Mesothelial cell of epicardium (in vitro differentiated cells): ENCODE measurements around the gene AMIGO1. TPM values are rescaled to one million over a fixed set of nuclear protein-coding genes. Genes with fewer than 3 reads are reported as not detected.
A peak's percentile ranks its signal among the peaks of the same experiment; 100 is the strongest.

Experiments used
- DNase-seq, 2 experiments: peaks; one replicate each; pipeline ENCODE4 v3.0.0; 2021; ENCODE audit warnings: low spot score in 2 of 2; ENCODE audit not compliant: unreplicated experiment in 2 of 2
- H3K27ac Mint-ChIP-seq: 2 replicates; pipeline ENCODE4 v1.8.0; 2021; ENCODE audit warnings: mixed read lengths
- H3K27me3 Mint-ChIP-seq: 2 replicates; pipeline ENCODE4 v1.8.0; 2021; ENCODE audit warnings: low read depth, mixed read lengths
- H3K36me3 Mint-ChIP-seq: 2 replicates; pipeline ENCODE4 v1.8.0; 2021; ENCODE audit warnings: mixed read lengths
- H3K4me1 Mint-ChIP-seq: 2 replicates; pipeline ENCODE4 v1.8.0; 2021; ENCODE audit warnings: mixed read lengths
- H3K4me3 Mint-ChIP-seq: 2 replicates; pipeline ENCODE4 v1.8.0; 2021; ENCODE audit warnings: mild to moderate bottlenecking, moderate library complexity, mixed read lengths
- H3K9me3 Mint-ChIP-seq: 2 replicates; pipeline ENCODE4 v1.8.0; 2021; ENCODE audit warnings: mixed read lengths
- CTCF ChIP-seq: fragments of 200-600 bp; sonication (generic); IDR thresholded peaks from one replicate; pipeline ENCODE4 v1.5.0; 2021; ENCODE audit warnings: antibody characterized with exemption; ENCODE audit not compliant: unreplicated experiment
- total RNA-seq: library from RNA; stranded (reverse); gene quantifications from 3 replicates; pipeline ENCODE4 v1.2.1, GENCODE V29; 2021

Gene AMIGO1
- total RNA-seq, 1 donor from 2014 or later, result 5.4 TPM

GRCh38 chr1:109493227-109493626, 16.3 kb downstream of the AMIGO1 start:
- peak overlapping the region; percentile 90 for H3K4me3 Mint-ChIP-seq
- no peaks in the 10 kb centered on the region for H3K9me3 Mint-ChIP-seq

DNA sequence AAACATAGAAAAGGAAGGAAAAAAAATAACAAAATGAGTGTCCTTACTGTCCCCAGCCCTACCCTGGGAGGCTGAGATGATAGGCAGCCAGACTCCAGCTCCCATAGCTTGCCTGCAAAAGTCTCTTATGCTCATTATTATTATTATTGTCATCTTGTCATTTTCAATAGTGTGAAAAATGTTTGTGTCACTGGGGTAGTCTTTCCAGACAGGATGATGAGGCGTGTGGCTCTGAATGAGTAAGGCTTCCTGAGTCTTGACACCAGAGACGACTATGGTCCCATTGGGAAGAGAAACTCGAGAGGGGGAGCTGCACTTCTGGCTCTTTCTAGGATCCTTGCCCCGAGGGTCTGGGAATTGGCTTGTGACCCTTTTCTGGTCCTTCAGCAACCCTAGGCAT, 16.7 kb downstream of the AMIGO1 start:
- H3K27me3 Mint-ChIP-seq, result no peaks in the 10 kb centered on the region
- peak overlapping the region; percentile 38 for H3K4me3 Mint-ChIP-seq
- no peak for DNase-seq
- no peaks in the 10 kb centered on the region for H3K9me3 Mint-ChIP-seq
- H3K27ac Mint-ChIP-seq, result no peak overlapping the region
- H3K36me3 Mint-ChIP-seq, result peaks cover 2% of the 10 kb centered on the region
- no peak for TF ChIP-seq CTCF
- peaks cover 10% of the 10 kb centered on the region for H3K4me1 Mint-ChIP-seq

More at GRCh38 chr1:109493227-109493626, 16.3 kb downstream of the AMIGO1 start:
- Mint-ChIP-seq H3K36me3 (peaks cover 2% of the 10 kb centered on the region), H3K27me3 (no peaks in the 10 kb centered on the region), H3K4me1 (peaks cover 10% of the 10 kb centered on the region), H3K27ac (no peak overlapping the region)
- DNase-seq, result no peak
- TF ChIP-seq CTCF, result no peak

DNA sequence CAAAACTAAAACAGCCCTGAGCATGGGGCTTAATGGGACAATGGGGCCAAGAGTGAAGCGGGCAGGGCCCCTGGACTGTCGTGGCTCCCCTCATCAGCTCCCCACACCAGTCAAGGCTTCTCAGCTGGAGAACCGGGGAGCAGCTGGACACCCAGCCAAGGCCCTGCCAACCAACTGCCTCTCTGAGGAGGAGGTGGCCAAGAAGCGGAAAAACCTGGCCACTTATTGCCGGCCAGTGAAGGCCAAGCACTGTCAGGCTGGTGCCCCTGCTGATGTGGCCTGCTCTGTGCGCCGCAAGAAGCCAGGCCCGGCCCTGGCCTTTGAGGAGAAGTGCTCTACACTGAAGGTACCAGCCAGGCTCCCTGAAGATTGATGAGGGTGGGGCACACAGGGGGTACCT, 18.2 kb downstream of the AMIGO1 start:
- Mint-ChIP-seq H3K27me3 (no peaks in the 10 kb centered on the region), H3K4me1 (peaks cover 7% of the 10 kb centered on the region), H3K9me3 (no peaks in the 10 kb centered on the region), H3K36me3 (peaks cover 2% of the 10 kb centered on the region), H3K27ac (no peak overlapping the region), H3K4me3 (no peak overlapping the region)
- TF ChIP-seq CTCF, result no peak
- no peak for DNase-seq

- DNase-seq, result no peak
- Mint-ChIP-seq H3K36me3 (peaks cover 2% of the 10 kb centered on the region), H3K4me1 (peaks cover 7% of the 10 kb centered on the region), H3K4me3 (no peak overlapping the region), H3K27me3 (no peaks in the 10 kb centered on the region), H3K9me3 (no peaks in the 10 kb centered on the region), H3K27ac (no peak overlapping the region)
- TF ChIP-seq CTCF, result no peak
Measured at GRCh38 chr1:109490934-109491302, 18.6 kb downstream of the AMIGO1 start.

DNA sequence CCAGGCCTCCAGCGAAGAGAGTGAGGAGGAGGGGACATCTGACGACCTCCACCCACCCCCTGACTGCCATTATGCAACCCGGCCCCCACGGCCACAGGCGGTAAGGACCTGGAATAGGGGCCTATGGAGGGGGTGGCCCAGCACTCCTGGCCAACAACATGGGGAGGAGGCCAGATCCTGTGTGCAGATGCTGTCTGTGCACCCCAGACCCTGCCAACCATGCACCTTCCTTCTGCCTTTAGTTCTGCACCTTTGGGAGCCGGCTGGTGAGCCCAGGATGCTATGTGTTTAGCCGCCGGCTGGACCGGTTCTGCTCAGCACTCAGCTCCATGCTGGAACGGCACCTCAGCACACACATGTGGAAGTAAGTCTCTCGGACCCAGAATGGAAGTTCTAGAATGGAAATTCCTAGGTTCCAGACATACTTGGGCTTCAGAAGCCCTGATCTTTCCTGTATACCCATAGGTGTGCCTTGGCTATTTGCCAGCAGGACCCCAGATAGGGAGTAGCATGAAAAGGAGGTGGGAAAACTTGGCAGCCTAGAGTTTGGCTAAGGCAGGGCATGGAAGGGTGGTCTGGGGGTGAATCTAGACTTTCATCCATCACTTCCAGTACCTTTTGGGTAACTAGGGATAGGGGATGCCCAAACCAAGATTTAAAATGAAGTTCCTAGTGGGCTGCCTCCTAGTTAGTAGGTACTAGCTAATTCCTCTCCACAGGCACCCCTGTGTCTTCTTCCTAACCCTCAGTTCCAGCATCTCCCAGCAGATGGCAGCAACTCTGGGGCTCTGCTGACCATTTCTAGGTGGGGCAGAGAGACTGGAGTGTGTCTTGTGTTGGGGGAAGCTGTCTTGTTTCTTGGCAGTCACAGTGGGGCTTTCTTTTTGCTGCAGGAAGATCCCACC, 19.2 kb downstream of the AMIGO1 start:
- peaks cover 2% of the 10 kb centered on the region for H3K36me3 Mint-ChIP-seq
- H3K27me3 Mint-ChIP-seq, result no peaks in the 10 kb centered on the region
- H3K4me1 Mint-ChIP-seq, result peaks cover 8% of the 10 kb centered on the region
- no peak overlapping the region for H3K27ac Mint-ChIP-seq
- TF ChIP-seq CTCF, result peak; percentile 49
- no peak overlapping the region for H3K4me3 Mint-ChIP-seq
- DNase-seq, result peak in 1 of 2 experiments; percentile 79
- no peaks in the 10 kb centered on the region for H3K9me3 Mint-ChIP-seq
